GM18520 (cell line): Measurements from ENCODE around the gene KRTAP4-16.
"Not testable (repeated sequence)": the region's sequence is repeated elsewhere in the genome, so short reads cannot be mapped to it uniquely, and the experiment has no call there.

Source experiments
- ATAC-seq: cut with Tn5 transposase; IDR thresholded peaks from one replicate; pipeline ENCODE4 v1.9.1; 2021; ENCODE audit not compliant: unreplicated experiment

KRTAP4-16 gene

GRCh38 chr17:41076788-41077187 lies 25.2 kb downstream of the KRTAP4-16 start:
- ATAC-seq: no peak

- ATAC-seq: no peak
Measured at GRCh38 chr17:41073676-41074075, 28.3 kb downstream of the KRTAP4-16 start.

GRCh38 chr17:41071606-41072360 lies 30.2 kb downstream of the KRTAP4-16 start:
- ATAC-seq: no peak

GRCh38 chr17:41069031-41069430 lies 33.0 kb downstream of the KRTAP4-16 start:
- ATAC-seq: no peak

GRCh38 chr17:41067281-41067680 lies 34.7 kb downstream of the KRTAP4-16 start:
- ATAC-seq: no peak

- ATAC-seq: no peak
Measured at GRCh38 chr17:41065829-41066624, 36.0 kb downstream of the KRTAP4-16 start, which contains the start of gene KRTAP2-4. Gene KRTAP2-4, minus strand, starts transcription at chr17:41065879. Its CDS starts 34 bp downstream, at chr17:41065845.

GRCh38 chr17:41065016-41065689 lies 36.9 kb downstream of the KRTAP4-16 start:
- not testable (repeated sequence) for ATAC-seq

- ATAC-seq: no peak
Measured at GRCh38 chr17:41064301-41064700, 37.7 kb downstream of the KRTAP4-16 start.

- no peak for ATAC-seq
Measured at GRCh38 chr17:41063449-41063848, 38.6 kb downstream of the KRTAP4-16 start.

- ATAC-seq: no peak
Measured at GRCh38 chr17:41061964-41062363, 40.0 kb downstream of the KRTAP4-16 start.

GRCh38 chr17:41060052-41060604 lies 41.9 kb downstream of the KRTAP4-16 start, which contains the start of gene KRTAP2-3:
Gene KRTAP2-3, minus strand, starts transcription at chr17:41060114. Its CDS starts 64 bp downstream, at chr17:41060050.
- ATAC-seq: no peak

- not testable (repeated sequence) for ATAC-seq
Measured at GRCh38 chr17:41059276-41060051, 42.5 kb downstream of the KRTAP4-16 start.

GRCh38 chr17:41058741-41059140 lies 43.3 kb downstream of the KRTAP4-16 start:
- ATAC-seq: no peak

GRCh38 chr17:41057547-41057946 lies 44.5 kb downstream of the KRTAP4-16 start:
- ATAC-seq: no peak

GRCh38 chr17:41055130-41055529 lies 46.9 kb downstream of the KRTAP4-16 start, which contains the start of gene KRTAP2-2:
Gene KRTAP2-2, minus strand, starts transcription at chr17:41055230. Its CDS starts 19 bp downstream, at chr17:41055211.
- not testable (repeated sequence) for ATAC-seq

GRCh38 chr17:41054556-41054955 lies 47.5 kb downstream of the KRTAP4-16 start:
- not testable (repeated sequence) for ATAC-seq

- no peak for ATAC-seq
Measured at GRCh38 chr17:41054025-41054424, 48.0 kb downstream of the KRTAP4-16 start.

- no peak for ATAC-seq
Measured at GRCh38 chr17:41052566-41052965, 49.4 kb downstream of the KRTAP4-16 start.
